ENCODE data around the gene HDAC4.

The HDAC4 gene

GRCh38 chr2:239111401-239112100, 289.3 kb downstream of the HDAC4 start:
- TF ChIP-seq GATA3 (IDR thresholded peaks at IDR 0.05; ENCODE audit: low read depth, low read length) (no peak), GATA2 (IDR thresholded peaks at IDR 0.05; ENCODE audit: low read depth, low read length) (no peak)

GRCh38 chr2:239110595-239111048, 290.2 kb downstream of the HDAC4 start:
- TF ChIP-seq GATA3 (IDR thresholded peaks at IDR 0.05; ENCODE audit: low read depth, low read length) (no peak), GATA2 (IDR thresholded peaks at IDR 0.05; ENCODE audit: low read depth, low read length) (no peak)

GRCh38 chr2:239109928-239110545, 290.8 kb downstream of the HDAC4 start:
- TF ChIP-seq GATA2 (IDR thresholded peaks at IDR 0.05; ENCODE audit: low read depth, low read length) (no peak), GATA3 (IDR thresholded peaks at IDR 0.05; ENCODE audit: low read depth, low read length) (no peak)

GRCh38 chr2:239109041-239109927, 291.5 kb downstream of the HDAC4 start:
- no peak for TF ChIP-seq GATA3 (IDR thresholded peaks at IDR 0.05; ENCODE audit: low read depth, low read length)

GRCh38 chr2:239108459-239108858, 292.4 kb downstream of the HDAC4 start:
- no peak for TF ChIP-seq GATA3 (IDR thresholded peaks at IDR 0.05; ENCODE audit: low read depth, low read length)
- no peak for TF ChIP-seq GATA2 (IDR thresholded peaks at IDR 0.05; ENCODE audit: low read depth, low read length)

GRCh38 chr2:239107936-239108335, 292.9 kb downstream of the HDAC4 start:
- TF ChIP-seq GATA3 (IDR thresholded peaks at IDR 0.05; ENCODE audit: low read depth, low read length) (no peak), GATA2 (IDR thresholded peaks at IDR 0.05; ENCODE audit: low read depth, low read length) (no peak)

GRCh38 chr2:239106966-239107365, 293.9 kb downstream of the HDAC4 start:
- TF ChIP-seq GATA3 (IDR thresholded peaks at IDR 0.05; ENCODE audit: low read depth, low read length) (no peak), GATA2 (IDR thresholded peaks at IDR 0.05; ENCODE audit: low read depth, low read length) (no peak)

- TF ChIP-seq GATA2 (IDR thresholded peaks at IDR 0.05; ENCODE audit: low read depth, low read length) (no peak), GATA3 (IDR thresholded peaks at IDR 0.05; ENCODE audit: low read depth, low read length) (no peak)
Measured at GRCh38 chr2:239106314-239106908, 294.4 kb downstream of the HDAC4 start.

- no peak for TF ChIP-seq GATA2 (IDR thresholded peaks at IDR 0.05; ENCODE audit: low read depth, low read length)
- no peak for TF ChIP-seq GATA3 (IDR thresholded peaks at IDR 0.05; ENCODE audit: low read depth, low read length)
Measured at GRCh38 chr2:239105234-239105633, 295.6 kb downstream of the HDAC4 start.

- no peak for TF ChIP-seq GATA2 (IDR thresholded peaks at IDR 0.05; ENCODE audit: low read depth, low read length)
- TF ChIP-seq GATA3 (IDR thresholded peaks at IDR 0.05; ENCODE audit: low read depth, low read length), result no peak
Measured at GRCh38 chr2:239104800-239105199, 296.0 kb downstream of the HDAC4 start.

- TF ChIP-seq GATA2 (IDR thresholded peaks at IDR 0.05; ENCODE audit: low read depth, low read length) (no peak), GATA3 (IDR thresholded peaks at IDR 0.05; ENCODE audit: low read depth, low read length) (no peak)
Measured at GRCh38 chr2:239103125-239104098, 297.4 kb downstream of the HDAC4 start.

- TF ChIP-seq GATA2 (IDR thresholded peaks at IDR 0.05; ENCODE audit: low read depth, low read length) (no peak), GATA3 (IDR thresholded peaks at IDR 0.05; ENCODE audit: low read depth, low read length) (no peak)
Measured at GRCh38 chr2:239102266-239102665, 298.6 kb downstream of the HDAC4 start.

- TF ChIP-seq GATA3 (IDR thresholded peaks at IDR 0.05; ENCODE audit: low read depth, low read length) (no peak), GATA2 (IDR thresholded peaks at IDR 0.05; ENCODE audit: low read depth, low read length) (no peak)
Measured at GRCh38 chr2:239101807-239102206, 299.0 kb downstream of the HDAC4 start.

Measured in SH-SY5Y (cell line).